IPS-18c (cell line): ENCODE results near the gene RGS6.

Experiments
- H3K4me3 ChIP-seq: 2 replicates; pipeline ENCODE4 v1.7.0; 2013; ENCODE audit warnings: low read depth, mild to moderate bottlenecking, low read length, moderate library complexity; ENCODE audit not compliant: insufficient read depth
- H3K9me3 ChIP-seq: one replicate; pipeline ENCODE4 v1.6.1; 2013; ENCODE audit warnings: mild to moderate bottlenecking, low read length, moderate library complexity; ENCODE audit not compliant: control insufficient read depth, insufficient read depth

The RGS6 gene

DNA sequence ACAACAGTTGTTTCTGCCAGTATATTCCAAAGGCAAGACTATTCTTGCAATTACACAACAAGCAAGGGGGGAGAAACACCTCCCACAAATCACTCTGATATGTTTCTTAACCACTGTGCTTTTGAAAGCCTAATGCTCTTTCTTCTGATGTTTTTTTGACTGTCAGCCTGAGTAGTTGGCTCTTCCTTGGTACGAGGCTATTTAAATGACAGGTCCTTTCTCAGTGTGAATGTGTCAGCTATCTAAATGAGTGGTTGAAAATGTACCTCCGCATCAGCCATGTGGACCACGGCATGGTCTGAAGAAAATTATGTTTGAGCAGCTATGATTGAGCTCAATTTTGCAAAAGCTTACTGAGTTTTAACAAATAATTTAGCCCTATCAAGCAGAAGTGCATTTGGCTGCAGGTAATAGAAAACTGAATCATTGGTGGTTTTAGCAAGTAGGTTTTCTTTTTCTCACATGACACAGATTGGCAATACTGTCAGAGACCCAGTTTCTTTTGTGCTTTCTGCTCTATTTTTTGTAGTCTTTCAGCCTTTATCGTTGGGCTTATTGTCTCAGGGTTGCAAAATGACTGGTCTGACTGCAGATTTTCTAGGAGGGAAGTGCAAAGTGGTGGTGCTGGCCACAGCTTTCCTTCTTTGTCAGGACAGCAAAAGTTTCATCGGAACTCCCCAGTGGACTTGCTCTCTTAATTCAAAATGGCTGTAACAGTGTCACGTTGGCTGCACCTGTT is 162.8 kb downstream of the RGS6 start:
- Histone ChIP-seq H3K9me3 (no peaks in the 10 kb centered on the region), H3K4me3 (no peak overlapping the region)

DNA sequence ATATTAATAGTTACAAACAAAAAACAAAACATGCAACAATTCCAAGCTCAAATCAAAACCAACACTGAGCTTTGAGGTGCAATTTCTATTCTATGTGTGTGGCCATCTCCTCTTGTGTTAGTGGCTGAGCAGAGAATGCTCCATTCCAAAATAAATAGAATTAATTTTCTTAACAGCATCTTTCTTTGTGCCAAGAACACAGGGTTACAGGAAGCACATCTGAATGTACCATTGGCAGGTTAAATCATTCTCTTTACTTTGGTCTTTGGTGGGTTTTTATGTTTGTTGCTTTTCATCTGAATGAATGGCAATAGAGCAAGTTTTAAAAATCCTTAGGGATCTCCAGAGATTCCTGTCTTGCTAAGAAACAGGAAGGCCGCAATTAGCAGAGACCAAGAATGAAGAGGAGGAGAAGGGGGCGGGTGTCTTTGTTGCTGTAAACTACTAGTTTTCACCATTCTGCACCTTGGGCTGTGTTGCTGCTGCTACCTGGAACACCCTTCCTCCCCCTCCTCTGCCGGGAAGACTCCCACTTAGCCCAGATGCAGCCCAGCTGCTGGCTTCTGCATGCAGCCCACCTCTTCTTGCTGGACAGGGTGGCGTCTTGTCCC is 165.0 kb downstream of the RGS6 start:
- no peak overlapping the region for H3K4me3 ChIP-seq
- no peaks in the 10 kb centered on the region for H3K9me3 ChIP-seq

DNA sequence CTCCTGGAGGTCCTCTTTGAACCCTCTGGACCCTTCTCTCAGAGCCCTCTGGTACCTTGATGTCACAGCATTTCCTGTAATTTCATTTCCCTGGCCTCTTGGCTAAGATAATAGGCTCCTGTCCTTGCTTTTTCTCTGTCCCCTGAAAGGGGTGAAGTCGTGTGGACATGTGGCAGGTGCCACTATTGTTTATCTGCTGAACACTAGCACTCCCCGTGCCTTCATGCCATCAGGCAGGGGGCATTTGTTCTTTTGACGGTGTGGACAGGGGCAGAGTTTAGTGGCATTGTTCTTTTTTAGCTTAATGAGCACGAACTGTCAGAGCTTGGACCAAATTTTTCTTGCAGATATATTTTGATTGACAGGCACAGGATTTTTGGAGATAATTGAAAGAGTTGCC is 166.0 kb downstream of the RGS6 start:
- Histone ChIP-seq H3K9me3 (no peaks in the 10 kb centered on the region), H3K4me3 (no peak overlapping the region)

DNA sequence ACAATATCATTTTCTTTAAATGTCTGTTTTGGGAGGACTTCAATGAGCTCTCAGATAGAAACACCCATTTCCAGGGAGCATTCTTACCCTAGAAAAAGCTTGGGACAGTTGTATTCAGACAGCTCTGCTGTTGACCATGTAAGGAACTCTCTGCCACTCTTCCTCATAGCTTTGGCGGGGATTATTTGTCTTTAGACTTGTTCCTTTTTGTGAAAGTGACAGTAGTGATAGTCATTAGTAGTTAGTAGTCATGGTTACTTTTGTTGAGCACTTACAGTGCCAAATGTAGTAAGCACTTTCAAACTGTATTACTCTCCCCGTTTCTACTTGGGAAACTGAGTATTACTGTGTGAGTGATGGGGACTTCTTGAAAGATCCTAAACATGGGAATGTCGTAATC is 167.3 kb downstream of the RGS6 start:
- H3K9me3 ChIP-seq: no peaks in the 10 kb centered on the region
- H3K4me3 ChIP-seq: no peak overlapping the region

DNA sequence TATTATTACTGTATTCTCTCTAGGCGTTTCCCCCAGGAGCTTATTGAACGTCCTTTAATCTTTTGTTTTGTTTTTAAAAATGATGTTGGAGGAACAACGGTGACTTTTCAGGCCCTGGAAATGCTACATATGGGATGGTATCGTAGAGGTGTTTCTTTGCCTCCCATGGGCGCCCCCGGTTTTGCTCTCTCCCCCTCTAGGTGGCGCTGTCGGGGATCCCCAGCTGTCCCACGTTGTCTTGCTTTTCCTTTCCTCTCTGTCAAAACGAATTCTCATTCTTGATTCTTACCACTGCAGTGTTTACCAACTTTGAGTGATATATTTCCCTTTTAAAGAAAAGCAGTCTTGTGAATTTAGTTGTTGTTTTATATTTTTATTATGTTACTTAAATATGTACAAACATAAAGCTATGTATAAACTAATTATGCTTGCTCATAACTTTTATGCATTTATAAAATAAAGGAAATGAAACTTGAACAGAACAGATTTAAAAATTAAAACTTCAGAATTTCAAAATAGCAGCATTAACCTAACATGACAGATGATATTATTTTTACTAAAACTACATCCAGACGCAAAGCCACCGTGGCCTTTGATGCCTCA is 171.9 kb downstream of the RGS6 start:
- Histone ChIP-seq H3K9me3 (no peaks in the 10 kb centered on the region), H3K4me3 (no peak overlapping the region)

DNA sequence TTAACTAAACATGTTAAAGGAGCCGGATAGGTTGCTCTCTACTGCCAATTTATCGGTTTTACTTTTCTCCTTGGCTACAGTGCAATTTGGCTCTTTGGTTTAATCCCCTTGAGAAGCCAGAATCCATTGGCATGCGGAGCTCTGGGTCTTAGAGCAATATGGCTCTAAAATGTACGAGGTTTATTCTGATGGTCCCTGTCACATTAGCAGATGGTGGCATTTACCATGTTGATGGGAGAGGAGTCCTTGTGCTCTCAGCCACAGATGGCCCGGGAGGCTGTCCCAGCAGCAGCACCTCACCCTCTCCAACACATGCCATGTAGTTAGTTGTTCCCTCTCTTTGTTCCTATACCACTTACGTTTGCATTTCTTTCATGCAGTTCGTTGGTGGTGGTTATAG is 179.7 kb downstream of the RGS6 start:
- Histone ChIP-seq H3K9me3 (no peaks in the 10 kb centered on the region), H3K4me3 (no peak overlapping the region)

DNA sequence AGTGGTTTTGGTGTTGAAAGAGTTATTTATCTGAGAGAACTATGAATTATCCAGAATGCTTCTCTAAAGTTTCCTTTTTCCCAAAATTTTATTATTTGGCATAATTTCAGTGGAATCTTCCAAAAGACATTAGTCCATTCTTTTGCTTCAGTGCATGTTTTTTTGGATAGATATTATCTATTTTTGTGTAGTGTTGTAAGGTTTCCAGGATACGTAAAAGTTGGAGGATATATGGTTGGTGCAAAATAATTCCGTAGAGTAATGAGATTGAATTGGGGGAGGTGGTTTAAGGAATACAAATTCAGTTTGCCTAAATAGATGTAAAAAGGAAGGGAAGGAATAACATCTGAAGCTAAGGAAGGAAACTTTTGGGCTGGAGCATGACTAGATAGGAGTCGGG is 186.6 kb downstream of the RGS6 start:
- H3K9me3 ChIP-seq: no peaks in the 10 kb centered on the region

DNA sequence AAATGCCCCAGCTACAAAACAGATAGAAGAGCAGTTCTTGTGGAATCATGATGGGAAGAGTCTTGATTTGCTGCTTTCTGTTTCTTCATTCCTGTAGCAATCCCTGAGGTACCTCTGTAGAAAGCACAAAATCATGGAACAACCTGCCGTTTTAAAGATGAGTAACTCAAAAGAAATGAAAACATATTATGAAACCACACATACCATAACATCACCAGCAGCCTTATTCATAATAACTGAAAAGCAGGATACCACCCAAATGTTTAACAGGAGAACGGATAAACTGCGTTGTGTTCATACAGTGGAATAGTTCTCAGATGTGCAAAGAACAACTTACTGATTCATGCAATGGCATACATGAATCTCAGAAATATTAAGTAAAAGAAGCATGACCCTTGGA is 188.1 kb downstream of the RGS6 start:
- Histone ChIP-seq H3K9me3 (no peaks in the 10 kb centered on the region), H3K4me3 (no peak overlapping the region)

More for the DNA sequence above, 186.6 kb downstream of the RGS6 start:
- H3K4me3 ChIP-seq: no peak overlapping the region

DNA sequence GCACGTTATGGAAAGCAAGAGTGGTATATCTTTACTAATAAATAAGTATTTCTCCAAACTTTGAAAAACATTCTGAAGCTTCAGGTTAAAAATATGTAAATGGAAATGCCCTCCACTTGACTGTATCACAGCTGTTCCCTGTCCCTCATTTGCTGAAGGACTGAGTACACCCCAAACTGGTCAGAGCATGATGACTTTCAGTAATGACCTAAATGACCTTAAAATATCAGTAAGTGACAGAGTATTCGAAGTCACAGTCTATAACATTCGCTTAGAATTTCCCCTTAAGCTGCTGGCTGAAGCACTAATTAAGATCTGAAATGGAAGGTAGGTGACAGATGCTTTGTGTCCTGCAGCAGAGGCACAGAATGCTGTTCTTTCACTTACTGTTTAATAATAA is 191.5 kb downstream of the RGS6 start:
- H3K9me3 ChIP-seq: no peaks in the 10 kb centered on the region
- no peak overlapping the region for H3K4me3 ChIP-seq

DNA sequence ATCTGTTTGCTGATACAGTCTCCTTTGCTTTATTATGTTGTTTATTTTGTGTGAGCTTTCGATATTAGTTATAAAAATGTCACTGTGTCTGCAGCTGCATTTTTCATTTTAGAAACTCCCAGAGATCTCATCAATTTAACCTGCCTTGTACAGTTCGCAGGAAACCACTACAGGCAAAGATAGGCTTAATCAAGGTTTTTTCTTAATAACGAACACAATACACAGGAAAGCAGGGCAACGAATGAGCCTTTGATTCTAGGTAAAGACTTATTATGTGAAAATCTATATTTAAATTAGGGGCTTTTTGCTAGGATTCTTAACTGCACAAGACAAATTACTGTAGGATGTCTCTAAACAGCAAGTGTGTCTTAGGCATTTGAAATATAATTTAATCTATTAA is 191.9 kb downstream of the RGS6 start:
- no peaks in the 10 kb centered on the region for H3K9me3 ChIP-seq
- no peak overlapping the region for H3K4me3 ChIP-seq

DNA sequence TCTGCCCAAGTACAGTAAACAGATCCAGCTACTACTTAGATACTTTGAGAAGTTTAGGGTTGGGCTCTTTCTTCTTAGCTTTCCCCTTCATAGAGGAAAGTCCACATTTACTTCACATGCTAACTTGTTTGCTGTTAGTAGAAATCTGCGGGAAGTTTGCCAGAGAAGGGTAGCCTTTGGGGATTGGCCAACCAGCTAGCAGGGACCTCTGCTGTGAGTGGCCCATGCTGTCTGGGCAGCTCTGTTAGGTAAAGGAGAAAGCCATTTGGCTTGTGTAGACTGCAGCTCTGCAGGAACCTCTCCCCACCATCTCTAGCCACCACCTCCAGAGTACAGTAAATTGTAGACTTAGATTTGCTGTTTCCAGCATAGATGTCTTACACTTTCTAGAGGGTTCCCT is 193.9 kb downstream of the RGS6 start:
- H3K4me3 ChIP-seq: no peak overlapping the region
- H3K9me3 ChIP-seq: no peaks in the 10 kb centered on the region

DNA sequence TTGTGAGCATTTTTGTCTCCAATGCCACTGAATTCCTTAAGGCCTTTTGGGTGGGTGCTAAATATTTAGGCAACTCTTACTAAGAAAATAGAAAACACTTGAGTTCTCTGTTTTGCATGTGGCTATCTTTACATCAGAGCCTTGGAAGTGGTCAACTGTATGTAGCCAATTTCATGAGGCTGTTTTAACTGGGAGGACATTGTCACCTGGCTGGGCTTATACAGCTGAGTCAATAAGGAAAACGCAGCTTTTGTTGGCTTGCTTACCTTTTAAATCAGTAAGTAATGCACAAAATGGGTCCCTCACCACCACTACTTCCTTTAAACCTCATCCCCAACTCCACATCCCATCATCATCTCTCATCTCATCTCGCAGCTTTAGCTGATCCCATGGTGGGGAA is 194.3 kb downstream of the RGS6 start:
- Histone ChIP-seq H3K4me3 (no peak overlapping the region), H3K9me3 (no peaks in the 10 kb centered on the region)

DNA sequence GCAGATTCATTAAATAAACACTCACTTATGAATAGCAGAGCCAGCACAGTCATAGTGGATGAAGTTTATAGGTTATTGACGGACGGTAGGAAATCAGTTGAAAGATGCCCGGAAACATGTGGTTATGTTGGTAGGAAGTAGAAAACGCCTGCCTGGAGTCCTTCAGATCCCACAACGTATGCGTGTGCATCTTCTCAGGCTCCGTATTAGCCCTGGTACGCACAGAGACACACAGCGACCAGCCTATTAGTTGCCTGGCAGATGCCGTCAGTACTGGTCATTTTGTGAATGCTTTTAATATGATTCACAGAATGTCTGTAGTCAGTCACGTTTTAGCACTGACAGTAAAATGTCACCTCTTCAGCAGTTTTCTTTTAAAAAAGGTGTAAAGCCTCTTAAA is 196.4 kb downstream of the RGS6 start:
- no peaks in the 10 kb centered on the region for H3K9me3 ChIP-seq

DNA sequence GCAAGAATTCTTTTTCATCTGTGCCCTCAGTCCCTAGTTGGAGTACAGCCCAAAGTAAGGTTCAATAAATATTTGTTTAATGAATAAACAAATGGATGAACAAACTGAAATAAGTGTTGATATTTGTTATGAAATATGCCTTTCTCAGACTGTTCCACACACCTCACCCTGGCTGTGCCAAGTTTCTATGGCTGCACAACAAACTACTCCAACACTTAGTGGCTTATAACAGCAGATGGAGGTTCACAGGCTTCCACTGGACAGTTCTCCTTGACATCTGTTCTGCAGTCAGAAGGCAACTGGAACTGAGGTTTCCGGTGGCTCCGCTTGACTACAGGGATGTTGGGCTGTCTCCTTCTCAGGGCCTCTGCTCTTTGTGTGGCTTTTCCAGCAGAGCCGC is 197.1 kb downstream of the RGS6 start:
- H3K4me3 ChIP-seq: no peak overlapping the region
- H3K9me3 ChIP-seq: no peaks in the 10 kb centered on the region

More for the DNA sequence above, 196.4 kb downstream of the RGS6 start:
- H3K4me3 ChIP-seq: no peak overlapping the region

DNA sequence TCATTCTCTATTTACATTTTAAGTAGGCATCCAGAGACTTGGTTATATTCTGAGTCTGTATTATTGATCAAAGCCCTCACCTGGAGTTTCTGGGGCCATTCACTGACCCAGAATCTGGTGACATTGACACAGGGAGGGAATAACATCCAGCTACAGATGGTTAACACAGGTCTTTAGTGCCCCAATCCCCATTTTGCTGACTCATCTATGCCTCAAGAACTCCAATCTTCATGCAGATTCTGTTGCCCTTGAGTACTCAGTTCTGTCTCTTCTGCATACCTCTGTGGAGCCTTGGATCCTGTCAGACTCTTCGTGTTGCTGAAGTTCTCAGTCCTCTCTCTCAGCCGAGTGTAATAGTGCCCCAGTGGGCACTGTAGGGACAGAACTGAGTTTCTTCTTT is 208.9 kb downstream of the RGS6 start:
- H3K4me3 ChIP-seq: no peak overlapping the region
- no peaks in the 10 kb centered on the region for H3K9me3 ChIP-seq

DNA sequence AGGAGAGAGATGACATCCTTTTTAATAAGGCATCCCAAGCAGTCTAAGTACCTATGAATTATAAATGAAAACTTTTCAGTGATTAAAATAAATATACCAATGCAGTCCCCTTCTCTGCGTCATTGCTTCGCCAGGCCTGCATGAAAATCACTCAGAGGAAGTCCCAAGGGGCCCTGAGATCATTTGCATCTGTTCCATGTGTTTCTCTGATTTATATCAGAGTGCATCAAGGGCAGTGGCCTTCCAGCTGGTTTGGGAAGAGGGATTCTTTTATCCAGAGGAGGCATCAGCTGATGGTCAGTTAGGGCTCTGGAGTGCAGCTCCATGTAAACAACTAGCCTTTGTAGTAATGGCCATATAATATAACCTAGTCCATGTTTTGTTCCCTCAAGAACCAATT is 210.1 kb downstream of the RGS6 start:
- Histone ChIP-seq H3K9me3 (no peaks in the 10 kb centered on the region), H3K4me3 (no peak overlapping the region)

DNA sequence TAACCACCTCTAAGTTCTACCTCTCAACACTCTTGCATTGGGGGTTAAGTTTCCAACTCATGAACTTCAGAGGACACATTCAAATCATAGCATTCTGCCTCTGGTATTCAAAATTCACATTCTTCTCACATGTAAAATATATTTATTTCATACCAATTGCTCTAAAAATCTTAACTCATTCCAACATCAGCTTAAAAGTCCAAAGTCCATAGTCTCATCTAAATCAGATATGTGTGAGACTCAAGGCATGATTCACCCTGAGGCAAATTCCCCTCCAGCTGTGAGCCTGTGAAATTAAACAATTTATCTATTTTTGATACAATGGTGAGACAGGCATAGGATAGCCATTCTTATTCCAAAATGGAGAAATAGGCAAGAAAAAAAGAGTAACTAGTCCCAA is 214.0 kb downstream of the RGS6 start:
- Histone ChIP-seq H3K4me3 (no peak overlapping the region), H3K9me3 (no peaks in the 10 kb centered on the region)

DNA sequence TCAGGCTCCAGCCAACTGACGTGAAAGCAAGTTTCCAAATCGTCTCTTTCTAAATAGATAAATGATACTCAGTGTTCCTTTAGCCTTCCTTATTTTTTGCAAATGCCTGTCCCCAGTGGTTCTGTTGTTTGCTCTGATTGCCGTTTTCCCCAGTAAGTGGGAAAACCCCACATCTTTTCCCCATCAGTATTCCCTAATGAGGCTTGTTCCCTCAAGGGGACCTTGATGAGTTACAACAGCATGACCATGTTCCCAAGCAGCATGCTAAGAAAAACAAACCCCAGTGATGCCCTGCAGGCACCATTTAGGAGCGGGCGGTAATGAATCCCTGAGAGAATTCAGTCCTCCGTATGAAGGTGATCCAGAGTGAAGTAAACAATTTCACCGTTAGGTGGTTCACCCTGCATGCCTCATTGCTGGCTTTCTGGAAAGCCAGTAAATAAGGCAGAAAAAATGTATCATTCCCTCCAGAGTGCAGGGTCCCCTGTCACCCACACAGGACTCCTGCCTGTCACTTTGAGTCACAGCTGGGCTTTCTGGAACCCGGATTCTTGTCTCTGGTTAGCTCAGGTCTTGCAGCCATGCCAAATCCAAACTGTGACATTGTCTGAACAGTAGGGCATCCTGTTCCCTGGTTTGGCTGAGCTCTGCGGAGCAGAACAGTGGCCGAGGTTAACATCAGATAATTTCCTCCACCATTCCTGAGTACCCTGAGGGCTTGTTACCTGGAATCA is 222.6 kb downstream of the RGS6 start:
- peaks cover 5% of the 10 kb centered on the region for H3K9me3 ChIP-seq
- no peak overlapping the region for H3K4me3 ChIP-seq
